T-helper 1 cell (primary cell): ENCODE results near the gene IFI30.

Experiments used
- DNase-seq, 5 donors: peaks; one replicate each; pipeline ENCODE4 v3.0.0-alpha.2; 2012 to 2020
- total RNA-seq, 4 donors: gene quantifications; one replicate each; lab custom pipeline; 2026; lab: John Stamatoyannopoulos, UW

Gene IFI30
- 0.59 to 3.7 (median 1.6) reads per million in 4 donors for total RNA-seq

- DNase-seq = peak; percentile 44 to 70 (median 47)
Observed at GRCh38 chr19:18173572-18174288, at the start of gene IFI30. TSS of gene IFI30 (plus strand) at chr19:18173813. CDS start at chr19:18173842, 29 bp downstream.

- DNase-seq = no peak
Observed at GRCh38 chr19:18123819-18124218, 49.8 kb upstream of the IFI30 start.

GRCh38 chr19:18126097-18126496 lies 47.5 kb upstream of the IFI30 start:
- no peak for DNase-seq

GRCh38 chr19:18128044-18128443 lies 45.6 kb upstream of the IFI30 start:
- DNase-seq = peak in 1 of 5 donors; percentile 69

GRCh38 chr19:18128805-18129204 lies 44.8 kb upstream of the IFI30 start:
- DNase-seq = no peak

GRCh38 chr19:18130523-18131242 lies 42.9 kb upstream of the IFI30 start:
- no peak for DNase-seq

- no peak for DNase-seq
Observed at GRCh38 chr19:18131841-18132596, 41.6 kb upstream of the IFI30 start.

GRCh38 chr19:18135712-18136584 lies 37.7 kb upstream of the IFI30 start:
- DNase-seq = no peak

GRCh38 chr19:18137242-18137641 lies 36.4 kb upstream of the IFI30 start:
- no peak for DNase-seq

- no peak for DNase-seq
Observed at GRCh38 chr19:18137657-18138339, 35.8 kb upstream of the IFI30 start.

- DNase-seq = no peak
Observed at GRCh38 chr19:18140473-18140872, 33.1 kb upstream of the IFI30 start.

- no peak for DNase-seq
Observed at GRCh38 chr19:18141031-18141430, 32.6 kb upstream of the IFI30 start.

GRCh38 chr19:18143902-18144301 lies 29.7 kb upstream of the IFI30 start:
- no peak for DNase-seq

- no peak for DNase-seq
Observed at GRCh38 chr19:18144361-18144760, 29.3 kb upstream of the IFI30 start.

GRCh38 chr19:18144906-18145305 lies 28.7 kb upstream of the IFI30 start:
- no peak for DNase-seq

GRCh38 chr19:18145391-18145999 lies 28.1 kb upstream of the IFI30 start:
- no peak for DNase-seq

GRCh38 chr19:18147396-18147795 lies 26.2 kb upstream of the IFI30 start:
- DNase-seq = no peak

GRCh38 chr19:18149596-18149975 lies 24.0 kb upstream of the IFI30 start:
- DNase-seq = no peak

- no peak for DNase-seq
Observed at GRCh38 chr19:18150776-18151624, 22.6 kb upstream of the IFI30 start.

- peak; percentile 91 to 98 (median 95) for DNase-seq
Observed at GRCh38 chr19:18152442-18152816, 21.2 kb upstream of the IFI30 start.
